Measurements from ENCODE around the gene HOOK1. TPM values are rescaled to one million over a fixed set of nuclear protein-coding genes. Genes with fewer than 3 reads are reported as not detected.
A peak's percentile ranks its signal among the peaks of the same experiment; 100 is the strongest.
"Not testable (repeated sequence)": the region's sequence is repeated elsewhere in the genome, so short reads cannot be mapped to it uniquely, and the experiment has no call there.

HOOK1 gene
- total and polyA plus RNA-seq, 2 experiments from 2014 or later = 10.4 to 12.9 TPM

GRCh38 chr1:59827055-59827643 lies 12.4 kb downstream of the HOOK1 start:
- Histone ChIP-seq H3K27me3 (no peaks in the 10 kb centered on the region), H3K4me1 (ENCODE audit: low read depth) (peaks cover 18% of the 10 kb centered on the region), H3K9me3 (ENCODE audit: low read depth) (no peaks in the 10 kb centered on the region), H3K4me3 (no peak overlapping the region), H3K27ac (no peak overlapping the region), H3K36me3 (no peaks in the 10 kb centered on the region)
- DNase-seq (ENCODE audit: low read depth in 1 of 2, low spot score in 1 of 2) = no peak
- TF ChIP-seq CTCF (IDR thresholded peaks at IDR 0.05; ENCODE audit: low read depth, low read length) = no peak

- no peak overlapping the region for H3K4me3 ChIP-seq
- DNase-seq (ENCODE audit: low read depth in 1 of 2, low spot score in 1 of 2) = no peak
- peaks cover 18% of the 10 kb centered on the region for H3K4me1 ChIP-seq (ENCODE audit: low read depth)
- H3K9me3 ChIP-seq (ENCODE audit: low read depth) = no peaks in the 10 kb centered on the region
- no peaks in the 10 kb centered on the region for H3K36me3 ChIP-seq
- no peak overlapping the region for H3K27ac ChIP-seq
- TF ChIP-seq CTCF (IDR thresholded peaks at IDR 0.05; ENCODE audit: low read depth, low read length) = no peak
- H3K27me3 ChIP-seq = no peaks in the 10 kb centered on the region
Measured at GRCh38 chr1:59828160-59828559, 13.4 kb downstream of the HOOK1 start.

GRCh38 chr1:59831529-59831928 lies 16.8 kb downstream of the HOOK1 start:
- H3K4me3 ChIP-seq = no peak overlapping the region
- no peak for DNase-seq (ENCODE audit: low read depth in 1 of 2, low spot score in 1 of 2)
- peak overlapping the region; percentile 64 for H3K27ac ChIP-seq
- peaks cover 5% of the 10 kb centered on the region for H3K36me3 ChIP-seq
- no peaks in the 10 kb centered on the region for H3K9me3 ChIP-seq (ENCODE audit: low read depth)
- TF ChIP-seq CTCF (IDR thresholded peaks at IDR 0.05; ENCODE audit: low read depth, low read length) = no peak
- no peaks in the 10 kb centered on the region for H3K27me3 ChIP-seq
- H3K4me1 ChIP-seq (ENCODE audit: low read depth) = peaks cover 26% of the 10 kb centered on the region

- no peak for TF ChIP-seq CTCF (IDR thresholded peaks at IDR 0.05; ENCODE audit: low read depth, low read length)
- no peak overlapping the region for H3K27ac ChIP-seq
- DNase-seq (ENCODE audit: low read depth in 1 of 2, low spot score in 1 of 2) = no peak
- H3K9me3 ChIP-seq (ENCODE audit: low read depth) = no peaks in the 10 kb centered on the region
- H3K36me3 ChIP-seq = peaks cover 5% of the 10 kb centered on the region
- peaks cover 24% of the 10 kb centered on the region for H3K4me1 ChIP-seq (ENCODE audit: low read depth)
- no peak overlapping the region for H3K4me3 ChIP-seq
- H3K27me3 ChIP-seq = no peaks in the 10 kb centered on the region
Measured at GRCh38 chr1:59833022-59833421, 18.3 kb downstream of the HOOK1 start.

- H3K4me1 ChIP-seq (ENCODE audit: low read depth) = peaks cover 19% of the 10 kb centered on the region
- DNase-seq (ENCODE audit: low read depth in 1 of 2, low spot score in 1 of 2) = no peak
- no peaks in the 10 kb centered on the region for H3K27me3 ChIP-seq
- no peaks in the 10 kb centered on the region for H3K9me3 ChIP-seq (ENCODE audit: low read depth)
- H3K27ac ChIP-seq = no peak overlapping the region
- no peak for TF ChIP-seq CTCF (IDR thresholded peaks at IDR 0.05; ENCODE audit: low read depth, low read length)
- peaks cover 5% of the 10 kb centered on the region for H3K36me3 ChIP-seq
- no peak overlapping the region for H3K4me3 ChIP-seq
Measured at GRCh38 chr1:59833991-59834390, 19.2 kb downstream of the HOOK1 start.

GRCh38 chr1:59837857-59838256 lies 23.1 kb downstream of the HOOK1 start:
- not testable (repeated sequence) for H3K4me1 ChIP-seq (ENCODE audit: low read depth); DNase-seq (ENCODE audit: low read depth in 1 of 2, low spot score in 1 of 2); H3K27me3 ChIP-seq; H3K4me3 ChIP-seq; H3K27ac ChIP-seq; H3K9me3 ChIP-seq (ENCODE audit: low read depth)
- H3K36me3 ChIP-seq = peaks cover 19% of the 10 kb centered on the region

All from cardiac muscle cell (in vitro differentiated cells and primary cell).